ENCODE data around the gene NKX1-2.

NKX1-2 gene

GRCh38 chr10:124418726-124419501 is 30.9 kb downstream of the NKX1-2 start, which contains the start of gene OAT (continued):
- TF ChIP-seq PRDM4 (tag by site-specific recombination; IDR thresholded peaks at IDR 0.05) (no peak), EGR2 (tag by site-specific recombination; IDR thresholded peaks at IDR 0.05; ENCODE audit: low read depth) (no peak), ZNF514 (tag by site-specific recombination; IDR thresholded peaks at IDR 0.05) (no peak), ZNF138 (tag by site-specific recombination; IDR thresholded peaks at IDR 0.05; ENCODE audit: borderline replicate concordance) (no peak), ZNF521 (tag by site-specific recombination; IDR thresholded peaks at IDR 0.05) (no peak), TRIM28 (IDR thresholded peaks at IDR 0.05; ENCODE audit: borderline replicate concordance, low read length) (peak; percentile 47; the same call in 1 of the 2 replicates), ZNF211 (tag by site-specific recombination; IDR thresholded peaks at IDR 0.05; ENCODE audit: low read depth) (no peak), SCRT1 (tag by site-specific recombination; IDR thresholded peaks at IDR 0.05; ENCODE audit: borderline replicate concordance) (peak; percentile 33; the same call in 1 of the 2 replicates), ZBTB1 (tag by site-specific recombination; IDR thresholded peaks at IDR 0.05) (no peak), GFI1B (tag by site-specific recombination; IDR thresholded peaks at IDR 0.05) (no peak), ZNF571 (tag by site-specific recombination; IDR thresholded peaks at IDR 0.05) (no peak), ZNF324 (tag by site-specific recombination; IDR thresholded peaks at IDR 0.05) (0 out of 2 replicates have a peak, but pooled peaks have one; percentile 41), SP3 (tag by site-specific recombination; IDR thresholded peaks at IDR 0.05) (peak; percentile 95), ZFP69B (tag by site-specific recombination; IDR thresholded peaks at IDR 0.05) (0 out of 2 replicates have a peak, but pooled peaks have one; percentile 40), ZNF280D (tag by site-specific recombination; IDR thresholded peaks at IDR 0.05) (no peak), BCL11B (tag by site-specific recombination; IDR thresholded peaks at IDR 0.05; ENCODE audit: low read depth) (0 out of 2 replicates have a peak, but pooled peaks have one; percentile 20), ZBTB26 (tag by site-specific recombination; optimal IDR thresholded peaks at IDR 0.05) (peak; percentile 80), ZSCAN16 (tag by site-specific recombination; IDR thresholded peaks at IDR 0.05) (no peak), ZNF707 (tag by site-specific recombination; IDR thresholded peaks at IDR 0.05) (no peak), ZNF140 (tag by site-specific recombination; IDR thresholded peaks at IDR 0.05) (no peak), ZNF837 (tag by site-specific recombination; IDR thresholded peaks at IDR 0.05) (no peak), ZNF391 (tag by site-specific recombination; IDR thresholded peaks at IDR 0.05; ENCODE audit: borderline replicate concordance, low read depth) (no peak), GLI2 (tag by site-specific recombination; IDR thresholded peaks at IDR 0.05; ENCODE audit: borderline replicate concordance, low read depth) (no peak), ZNF670 (tag by site-specific recombination; IDR thresholded peaks at IDR 0.05; ENCODE audit: low read depth) (no peak), KLF8 (tag by site-specific recombination; IDR thresholded peaks at IDR 0.05) (peak; percentile 83), ZNF501 (tag by site-specific recombination; IDR thresholded peaks at IDR 0.05) (peak; percentile 79), ZNF302 (tag by site-specific recombination; IDR thresholded peaks at IDR 0.05; ENCODE audit: low read depth) (no peak), PATZ1 (tag by site-specific recombination; IDR thresholded peaks at IDR 0.05) (peak; percentile 88), ZFP41 (tag by site-specific recombination; IDR thresholded peaks at IDR 0.05; ENCODE audit: borderline replicate concordance) (no peak), ZNF202 (tag by site-specific recombination; IDR thresholded peaks at IDR 0.05; ENCODE audit: borderline replicate concordance) (no peak), ZNF621 (tag by site-specific recombination; IDR thresholded peaks at IDR 0.05) (no peak), ZNF610 (tag by site-specific recombination; IDR thresholded peaks at IDR 0.05; ENCODE audit: borderline replicate concordance) (peak; percentile 73; the same call in 1 of the 2 replicates), MEIS1 (CRISPR knock-in tag; IDR thresholded peaks at IDR 0.05; ENCODE audit: borderline replicate concordance) (no peak)
